Measurements from ENCODE around the gene CNST. TPM values are rescaled to one million over a fixed set of nuclear protein-coding genes. Genes with fewer than 3 reads are reported as not detected.
"Not testable (repeated sequence)": the region's sequence is repeated elsewhere in the genome, so short reads cannot be mapped to it uniquely, and the experiment has no call there.

Gene CNST
- total RNA-seq, 1 experiment from 2014 or later, result 21.7 TPM

DNA sequence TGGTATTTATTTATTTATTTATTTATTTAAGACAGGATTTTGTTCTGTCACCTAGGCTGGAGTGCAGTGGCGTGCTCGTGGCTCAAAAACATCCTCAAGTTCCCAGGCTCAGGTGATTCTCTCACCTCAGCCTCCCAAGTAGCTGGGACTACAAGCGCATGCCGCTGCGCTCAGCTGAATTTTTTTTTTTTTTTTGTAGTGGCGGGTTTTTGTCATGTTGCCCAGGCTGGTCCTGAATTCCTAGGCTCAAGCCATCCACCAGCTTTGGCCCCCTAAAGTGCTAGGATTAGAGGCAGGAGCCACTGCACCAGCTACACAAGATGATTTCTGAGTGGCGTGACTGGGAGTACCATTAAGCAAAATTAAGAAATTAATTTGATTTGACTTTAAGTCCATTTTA lies 31.7 kb downstream of the CNST start:
- Mint-ChIP-seq H3K27ac (ENCODE audit: unreplicated experiment) (no peak overlapping the region), H3K27me3 (ENCODE audit: unreplicated experiment) (no peaks in the 10 kb centered on the region), H3K4me3 (ENCODE audit: low read depth, unreplicated experiment) (no peak overlapping the region), H3K4me1 (ENCODE audit: low read depth, unreplicated experiment) (peaks cover 14% of the 10 kb centered on the region), H3K36me3 (ENCODE audit: insufficient read depth, unreplicated experiment) (no peaks in the 10 kb centered on the region), H3K9me3 (ENCODE audit: low read depth, unreplicated experiment) (no peaks in the 10 kb centered on the region)
- TF ChIP-seq, protein P1, sequence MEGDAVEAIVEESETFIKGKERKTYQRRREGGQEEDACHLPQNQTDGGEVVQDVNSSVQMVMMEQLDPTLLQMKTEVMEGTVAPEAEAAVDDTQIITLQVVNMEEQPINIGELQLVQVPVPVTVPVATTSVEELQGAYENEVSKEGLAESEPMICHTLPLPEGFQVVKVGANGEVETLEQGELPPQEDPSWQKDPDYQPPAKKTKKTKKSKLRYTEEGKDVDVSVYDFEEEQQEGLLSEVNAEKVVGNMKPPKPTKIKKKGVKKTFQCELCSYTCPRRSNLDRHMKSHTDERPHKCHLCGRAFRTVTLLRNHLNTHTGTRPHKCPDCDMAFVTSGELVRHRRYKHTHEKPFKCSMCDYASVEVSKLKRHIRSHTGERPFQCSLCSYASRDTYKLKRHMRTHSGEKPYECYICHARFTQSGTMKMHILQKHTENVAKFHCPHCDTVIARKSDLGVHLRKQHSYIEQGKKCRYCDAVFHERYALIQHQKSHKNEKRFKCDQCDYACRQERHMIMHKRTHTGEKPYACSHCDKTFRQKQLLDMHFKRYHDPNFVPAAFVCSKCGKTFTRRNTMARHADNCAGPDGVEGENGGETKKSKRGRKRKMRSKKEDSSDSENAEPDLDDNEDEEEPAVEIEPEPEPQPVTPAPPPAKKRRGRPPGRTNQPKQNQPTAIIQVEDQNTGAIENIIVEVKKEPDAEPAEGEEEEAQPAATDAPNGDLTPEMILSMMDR (IDR thresholded peaks at IDR 0.05; ENCODE audit: unreplicated experiment), result no peak
- intact Hi-C loops (cut with micrococcal nuclease; ENCODE audit: unreplicated experiment), result no loop called here
- CTCF ChIA-PET, result no interaction called here
- BruUV-seq (replicated peaks), result no TSS peak
- DNase-seq, result no peak

DNA sequence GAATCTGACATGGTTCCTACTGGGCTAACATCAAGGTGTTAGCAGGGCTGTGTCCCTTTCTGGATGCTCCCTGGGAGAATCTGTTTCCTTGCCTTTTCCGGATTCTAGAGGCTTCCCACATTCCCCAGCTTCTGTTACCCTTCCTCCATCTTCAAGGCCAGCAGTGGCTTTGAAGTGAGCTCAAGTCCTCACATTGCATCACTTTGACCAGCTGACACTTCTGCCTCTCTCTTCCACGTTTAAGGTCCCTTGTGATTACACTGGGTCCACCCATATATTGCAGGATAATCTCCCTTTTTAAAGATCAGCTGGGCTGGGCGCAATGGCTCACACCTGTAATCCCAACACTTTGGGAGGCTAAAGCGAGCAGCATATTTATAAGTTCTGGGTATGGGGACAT lies 33.1 kb downstream of the CNST start:
- intact Hi-C loops (cut with micrococcal nuclease; ENCODE audit: unreplicated experiment), result no loop called here
- DNase-seq, result no peak
- H3K27me3 Mint-ChIP-seq (ENCODE audit: unreplicated experiment), result no peaks in the 10 kb centered on the region
- TF ChIP-seq, protein P1 (IDR thresholded peaks at IDR 0.05; ENCODE audit: unreplicated experiment), result no peak
- H3K27ac Mint-ChIP-seq (ENCODE audit: unreplicated experiment), result no peak overlapping the region
- no TSS peak for BruUV-seq (replicated peaks)
- no peak overlapping the region for H3K4me3 Mint-ChIP-seq (ENCODE audit: low read depth, unreplicated experiment)
- H3K36me3 Mint-ChIP-seq (ENCODE audit: insufficient read depth, unreplicated experiment), result no peaks in the 10 kb centered on the region
- peaks cover 14% of the 10 kb centered on the region for H3K4me1 Mint-ChIP-seq (ENCODE audit: low read depth, unreplicated experiment)
- H3K9me3 Mint-ChIP-seq (ENCODE audit: low read depth, unreplicated experiment), result peaks cover 4% of the 10 kb centered on the region
- CTCF ChIA-PET, result interaction anchor here (0.6 to 1.2 kb wide), 2 partner anchors 9 to 1544 kb away, joined by 3 read pairs; no protein-coding TSS in a partner anchor

DNA sequence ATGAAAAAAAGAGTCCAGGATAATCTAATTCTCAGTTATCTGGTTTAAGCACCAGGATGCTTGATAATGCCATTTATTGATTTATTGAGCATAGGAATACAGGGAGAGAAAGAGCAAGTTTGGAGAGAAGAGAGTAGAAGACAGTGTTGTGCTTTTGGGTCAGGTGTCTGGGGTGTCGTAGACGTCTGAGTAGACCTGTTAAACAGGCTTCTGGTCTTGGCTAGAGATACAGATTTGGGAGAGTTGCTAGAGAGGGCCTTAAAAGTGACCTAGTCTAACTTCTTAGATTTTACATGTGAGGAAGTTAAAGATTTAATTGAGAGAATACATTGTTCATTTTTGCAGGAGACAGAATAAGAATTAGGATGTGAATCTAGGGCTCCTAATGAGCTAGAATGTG lies 34.3 kb downstream of the CNST start:
- CTCF ChIA-PET, result no interaction called here
- H3K27me3 Mint-ChIP-seq (ENCODE audit: unreplicated experiment), result no peaks in the 10 kb centered on the region
- peaks cover 14% of the 10 kb centered on the region for H3K4me1 Mint-ChIP-seq (ENCODE audit: low read depth, unreplicated experiment)
- TF ChIP-seq, protein P1 (IDR thresholded peaks at IDR 0.05; ENCODE audit: unreplicated experiment), result no peak
- DNase-seq, result no peak
- H3K36me3 Mint-ChIP-seq (ENCODE audit: insufficient read depth, unreplicated experiment), result no peaks in the 10 kb centered on the region
- H3K27ac Mint-ChIP-seq (ENCODE audit: unreplicated experiment), result no peak overlapping the region
- H3K4me3 Mint-ChIP-seq (ENCODE audit: low read depth, unreplicated experiment), result no peak overlapping the region
- intact Hi-C loops (cut with micrococcal nuclease; ENCODE audit: unreplicated experiment), result no loop called here
- H3K9me3 Mint-ChIP-seq (ENCODE audit: low read depth, unreplicated experiment), result peaks cover 4% of the 10 kb centered on the region
- no TSS peak for BruUV-seq (replicated peaks)

DNA sequence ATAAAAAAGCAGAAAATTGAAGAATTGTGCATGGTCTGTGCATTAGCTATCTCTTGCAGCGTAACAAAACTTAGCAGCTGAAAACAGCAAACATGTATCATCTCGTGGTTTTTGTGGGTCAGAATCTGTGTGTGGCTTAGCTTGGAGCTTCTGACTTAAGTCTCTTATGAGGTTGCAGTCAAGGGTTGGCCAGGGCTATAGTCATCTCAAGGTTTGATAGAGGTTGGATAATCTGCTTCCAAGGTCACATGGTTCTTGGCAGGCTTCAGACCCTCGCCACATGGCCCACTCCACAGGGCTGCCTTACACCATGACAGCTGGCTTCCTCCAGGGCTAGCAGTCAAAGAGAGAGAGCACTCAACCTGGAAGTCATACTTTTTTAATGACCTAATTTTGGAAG lies 35.9 kb downstream of the CNST start:
- no peak for DNase-seq
- intact Hi-C loops (cut with micrococcal nuclease; ENCODE audit: unreplicated experiment), result no loop called here
- no TSS peak for BruUV-seq (replicated peaks)
- Mint-ChIP-seq H3K36me3 (ENCODE audit: insufficient read depth, unreplicated experiment) (no peaks in the 10 kb centered on the region), H3K27me3 (ENCODE audit: unreplicated experiment) (no peaks in the 10 kb centered on the region), H3K27ac (ENCODE audit: unreplicated experiment) (no peak overlapping the region), H3K9me3 (ENCODE audit: low read depth, unreplicated experiment) (peaks cover 4% of the 10 kb centered on the region), H3K4me3 (ENCODE audit: low read depth, unreplicated experiment) (no peak overlapping the region), H3K4me1 (ENCODE audit: low read depth, unreplicated experiment) (peaks cover 14% of the 10 kb centered on the region)
- TF ChIP-seq, protein P1 (IDR thresholded peaks at IDR 0.05; ENCODE audit: unreplicated experiment), result no peak
- CTCF ChIA-PET, result no interaction called here

DNA sequence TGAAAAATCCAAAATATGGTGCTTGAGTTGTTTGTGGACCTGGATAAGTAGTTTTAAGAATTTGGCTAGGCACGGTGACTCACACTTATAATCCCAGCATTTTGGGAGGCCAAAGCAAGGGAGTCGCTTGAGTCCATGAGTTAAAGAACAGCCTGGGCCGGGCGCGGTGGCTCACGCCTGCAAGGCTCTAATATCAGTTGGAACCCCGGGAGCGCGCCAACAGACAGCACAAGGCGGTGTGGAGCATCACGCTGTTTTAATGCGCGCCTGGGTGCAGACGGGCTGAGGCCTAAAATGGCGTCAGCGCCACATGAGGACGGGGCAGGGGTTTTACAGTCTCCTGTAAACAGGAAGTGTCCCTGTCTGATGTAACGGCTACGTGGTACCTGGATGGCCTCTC lies 39.0 kb downstream of the CNST start:
- peaks cover 21% of the 10 kb centered on the region for H3K4me1 Mint-ChIP-seq (ENCODE audit: low read depth, unreplicated experiment)
- CTCF ChIA-PET; H3K36me3 Mint-ChIP-seq (ENCODE audit: insufficient read depth, unreplicated experiment); H3K4me3 Mint-ChIP-seq (ENCODE audit: low read depth, unreplicated experiment); H3K27me3 Mint-ChIP-seq (ENCODE audit: unreplicated experiment); DNase-seq; H3K27ac Mint-ChIP-seq (ENCODE audit: unreplicated experiment); BruUV-seq (replicated peaks); H3K9me3 Mint-ChIP-seq (ENCODE audit: low read depth, unreplicated experiment): not testable (repeated sequence)
- intact Hi-C loops (cut with micrococcal nuclease; ENCODE audit: unreplicated experiment), result loop anchor here (5.0 kb wide), 1 partner anchor 98 kb away; the partner anchor contains the start of gene SMYD3

Data from Calu3 (cell line).